ENCODE results near the gene KRT1. TPM values are rescaled to one million over a fixed set of nuclear protein-coding genes. Genes with fewer than 3 reads are reported as not detected.

KRT1 gene
- total and polyA plus RNA-seq, 9 donors: not detected

GRCh38 chr12:52685406-52685890 is 5.2 kb upstream of the KRT1 start:
- no peak for DNase-seq
- no peaks in the 10 kb centered on the region for H3K4me1 ChIP-seq (ENCODE audit: insufficient read depth)
- WGBS, 3 donors: 61 to 71% (median 63%) methylated on average over 6 of the region's 6 CpGs
- TF ChIP-seq CTCF (IDR thresholded peaks at IDR 0.05): no peak
- TF ChIP-seq EP300 (IDR thresholded peaks at IDR 0.05): no peak
- no peak for TF ChIP-seq POLR2A (IDR thresholded peaks at IDR 0.05)
- H3K9me3 ChIP-seq: no peaks in the 10 kb centered on the region
- H3K4me3 ChIP-seq: no peak overlapping the region
- intact Hi-C loops (cut with DNase I): no loop called here
- no peaks in the 10 kb centered on the region for H3K36me3 ChIP-seq
- no peak overlapping the region for H3K27ac ChIP-seq
- H3K27me3 ChIP-seq: no peaks in the 10 kb centered on the region

DNA sequence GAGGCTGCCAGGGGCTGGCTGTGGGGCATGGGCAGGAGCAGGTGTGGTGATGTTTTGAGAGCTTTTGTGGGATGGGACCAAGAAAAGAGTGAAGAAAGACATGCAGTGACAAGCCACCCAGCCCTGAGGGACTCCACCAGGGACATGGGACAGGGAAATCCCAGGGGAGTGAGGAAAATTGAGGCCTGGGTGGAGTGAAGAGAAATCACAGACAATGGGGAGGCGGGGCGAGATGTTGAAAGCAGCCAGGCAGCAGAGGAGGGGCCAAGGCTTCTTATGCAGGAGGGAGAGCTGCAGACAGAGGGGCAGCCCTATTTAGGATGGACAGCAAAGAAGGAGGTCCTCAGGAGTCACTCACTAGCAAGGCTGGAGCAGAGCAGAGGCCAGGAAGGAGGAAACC is 4.2 kb upstream of the KRT1 start:
- no peak for TF ChIP-seq CTCF (IDR thresholded peaks at IDR 0.05)
- 72 to 87% (median 79%) methylated on average over 2 of the region's 2 CpGs for WGBS, 3 donors
- Histone ChIP-seq H3K27me3 (no peaks in the 10 kb centered on the region), H3K4me3 (no peak overlapping the region), H3K27ac (no peak overlapping the region), H3K36me3 (no peaks in the 10 kb centered on the region), H3K4me1 (ENCODE audit: insufficient read depth) (no peaks in the 10 kb centered on the region), H3K9me3 (no peaks in the 10 kb centered on the region)
- DNase-seq: no peak
- intact Hi-C loops (cut with DNase I): no loop called here

GRCh38 chr12:52683575-52684300 is 3.5 kb upstream of the KRT1 start:
- whole genome bisulfite sequencing, 3 donors: 78 to 81% (median 79%) methylated on average over 12 of the region's 12 CpGs
- Histone ChIP-seq H3K9me3 (no peaks in the 10 kb centered on the region), H3K36me3 (no peaks in the 10 kb centered on the region), H3K4me3 (no peak overlapping the region), H3K4me1 (ENCODE audit: insufficient read depth) (no peaks in the 10 kb centered on the region), H3K27ac (no peak overlapping the region), H3K27me3 (no peaks in the 10 kb centered on the region)
- DNase-seq: no peak
- TF ChIP-seq EP300 (IDR thresholded peaks at IDR 0.05) (no peak), POLR2A (IDR thresholded peaks at IDR 0.05) (no peak), CTCF (IDR thresholded peaks at IDR 0.05) (no peak)
- intact Hi-C loops (cut with DNase I): no loop called here

- 51 to 71% (median 71%) methylated on average over 4 of the region's 4 CpGs for WGBS, 3 donors
- Histone ChIP-seq H3K9me3 (no peaks in the 10 kb centered on the region), H3K36me3 (no peaks in the 10 kb centered on the region), H3K27ac (no peak overlapping the region), H3K4me3 (no peak overlapping the region), H3K4me1 (ENCODE audit: insufficient read depth) (no peaks in the 10 kb centered on the region), H3K27me3 (no peaks in the 10 kb centered on the region)
- TF ChIP-seq EP300 (IDR thresholded peaks at IDR 0.05) (no peak), POLR2A (IDR thresholded peaks at IDR 0.05) (no peak), CTCF (IDR thresholded peaks at IDR 0.05) (no peak)
- DNase-seq: no peak
- intact Hi-C loops (cut with DNase I): no loop called here
Measured at GRCh38 chr12:52682938-52683574, 2.8 kb upstream of the KRT1 start.

Data from ovary (tissue), 9 donors.